GM19468 (cell line): ENCODE measurements around the gene DDX25.
"Not testable (repeated sequence)": the region's sequence is repeated elsewhere in the genome, so short reads cannot be mapped to it uniquely, and the experiment has no call there.

Experiments used
- ATAC-seq: cut with Tn5 transposase; IDR thresholded peaks from one replicate; pipeline ENCODE4 v1.9.1; 2021; ENCODE audit warnings: mild to moderate bottlenecking, moderate library complexity, moderate number of reproducible peaks; ENCODE audit not compliant: unreplicated experiment; ENCODE audit errors: extremely low read depth

Gene DDX25

DNA sequence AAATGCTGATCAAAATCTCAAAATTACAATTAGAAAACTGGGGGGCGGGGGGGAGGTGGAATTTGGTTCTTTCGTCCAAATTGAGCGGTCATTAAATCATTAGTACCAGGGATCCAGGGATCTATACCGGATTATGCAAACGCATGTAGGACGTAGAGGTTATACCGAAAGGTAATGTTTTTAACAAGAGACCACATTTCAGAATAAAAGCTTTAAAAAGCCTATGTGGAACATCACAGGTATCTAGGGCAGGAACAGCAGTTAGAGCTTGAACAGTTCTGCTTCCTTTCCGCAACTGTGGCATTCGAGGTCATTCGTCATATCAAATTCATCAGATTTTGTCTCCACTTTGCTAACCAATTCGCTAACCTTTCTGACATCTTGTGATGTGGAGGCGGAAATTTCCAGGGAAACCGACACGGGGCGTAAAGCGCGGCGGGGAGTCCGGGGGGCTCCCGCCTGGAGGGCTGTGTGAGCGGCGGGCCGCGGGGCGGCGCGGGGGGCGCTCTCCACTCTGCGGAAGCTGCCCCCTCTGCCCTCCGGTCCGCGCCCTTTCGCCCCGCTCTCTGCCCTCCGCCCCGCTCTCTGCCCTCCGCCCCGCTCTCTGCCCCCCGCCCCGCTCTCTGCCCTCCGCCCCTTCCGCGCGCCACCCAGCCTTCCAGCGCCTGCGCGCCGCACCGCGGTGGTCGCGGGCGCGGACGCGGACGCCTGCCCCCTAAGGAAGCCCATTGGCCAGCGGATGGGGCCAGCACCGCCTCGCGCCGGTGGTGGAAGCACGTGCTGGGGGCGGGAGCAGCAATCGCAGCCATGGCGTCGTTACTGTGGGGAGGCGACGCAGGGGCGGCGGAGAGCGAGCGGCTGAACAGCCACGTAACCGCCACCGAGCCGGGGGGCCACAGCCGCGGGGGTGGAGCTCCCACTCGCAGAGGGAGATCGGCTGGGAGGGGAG, at the start of gene DDX25:
DDX25 (plus strand) TSS at position 798 of the 949 bp plus-strand sequence; CDS start at position 808, 10 bp downstream.
- ATAC-seq, result no peak

DNA sequence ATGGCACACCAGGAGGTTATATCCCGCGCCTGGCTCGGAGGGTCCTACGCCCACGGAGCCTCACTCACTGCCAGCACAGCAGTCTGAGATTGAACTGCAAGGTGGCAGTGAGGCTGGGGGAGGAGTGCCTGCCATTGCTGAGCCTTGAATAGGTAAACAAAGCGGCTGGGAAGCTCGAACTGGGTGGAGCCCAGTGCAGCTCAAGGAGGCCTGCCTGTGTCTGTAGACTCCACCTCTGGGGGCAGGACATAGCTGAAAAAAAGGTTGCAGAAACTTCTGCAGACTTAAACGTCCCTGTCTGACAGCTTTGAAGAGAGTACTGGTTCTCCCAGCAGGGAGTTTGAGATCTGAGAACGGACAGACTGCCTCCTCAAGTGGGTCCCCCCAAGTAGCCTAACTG, 46.6 kb upstream of the DDX25 start:
- not testable (repeated sequence) for ATAC-seq

DNA sequence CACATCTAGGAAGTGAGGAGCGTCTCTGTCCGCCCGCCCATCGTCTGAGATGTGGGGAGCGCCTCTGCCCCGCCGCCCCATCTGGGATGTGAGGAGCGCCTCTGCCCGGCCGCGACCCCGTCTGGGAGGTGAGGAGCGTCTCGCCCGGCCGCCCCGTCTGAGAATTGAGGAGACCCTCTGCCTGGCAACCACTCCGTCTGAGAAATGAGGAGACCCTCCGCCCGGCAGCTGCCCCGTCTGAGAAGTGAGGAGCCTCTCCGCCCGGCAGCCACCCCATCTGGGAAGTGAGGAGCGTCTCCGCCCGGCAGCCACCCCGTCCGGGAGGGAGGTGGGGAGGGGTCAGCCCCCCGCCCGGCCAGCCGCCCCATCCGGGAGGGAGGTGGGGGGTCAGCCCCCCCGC, 41.5 kb upstream of the DDX25 start:
- not testable (repeated sequence) for ATAC-seq

DNA sequence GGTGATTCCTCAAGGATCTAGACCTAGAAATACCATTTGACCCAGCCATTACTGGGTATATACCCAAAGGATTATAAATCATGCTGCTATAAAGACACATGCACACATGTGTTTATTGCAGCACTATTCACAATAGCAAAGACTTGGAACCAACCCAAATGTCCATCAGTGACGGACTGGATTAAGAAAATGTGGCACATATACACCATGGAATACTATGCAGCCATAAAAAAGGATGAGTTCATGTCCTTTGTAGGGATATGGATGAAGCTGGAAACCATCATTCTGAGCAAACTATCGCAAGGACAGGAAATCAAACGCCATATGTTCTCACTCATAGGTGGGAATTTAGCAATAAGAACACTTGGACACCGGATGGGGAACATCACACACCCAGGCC, 39.0 kb upstream of the DDX25 start:
- not testable (repeated sequence) for ATAC-seq

DNA sequence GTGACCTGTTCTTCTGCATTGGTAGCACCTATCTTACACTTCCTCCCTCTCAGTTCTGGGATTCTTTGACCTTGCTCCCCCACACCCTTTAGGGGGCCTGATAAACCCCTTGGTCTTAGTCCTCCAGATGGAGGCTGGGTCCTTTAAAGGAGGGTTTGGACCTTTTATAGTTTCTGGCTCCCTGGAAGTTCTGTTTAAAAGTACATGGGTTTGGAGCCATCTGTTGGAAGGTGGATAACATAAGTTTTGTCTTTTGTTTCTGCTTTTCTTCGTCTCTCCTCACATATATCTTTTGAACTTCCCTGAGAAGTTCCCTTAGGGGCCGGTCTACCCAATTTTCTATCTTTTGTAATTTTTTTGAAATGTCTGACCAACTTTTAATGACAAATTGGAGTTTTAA, 34.8 kb upstream of the DDX25 start:
- ATAC-seq, result no peak

DNA sequence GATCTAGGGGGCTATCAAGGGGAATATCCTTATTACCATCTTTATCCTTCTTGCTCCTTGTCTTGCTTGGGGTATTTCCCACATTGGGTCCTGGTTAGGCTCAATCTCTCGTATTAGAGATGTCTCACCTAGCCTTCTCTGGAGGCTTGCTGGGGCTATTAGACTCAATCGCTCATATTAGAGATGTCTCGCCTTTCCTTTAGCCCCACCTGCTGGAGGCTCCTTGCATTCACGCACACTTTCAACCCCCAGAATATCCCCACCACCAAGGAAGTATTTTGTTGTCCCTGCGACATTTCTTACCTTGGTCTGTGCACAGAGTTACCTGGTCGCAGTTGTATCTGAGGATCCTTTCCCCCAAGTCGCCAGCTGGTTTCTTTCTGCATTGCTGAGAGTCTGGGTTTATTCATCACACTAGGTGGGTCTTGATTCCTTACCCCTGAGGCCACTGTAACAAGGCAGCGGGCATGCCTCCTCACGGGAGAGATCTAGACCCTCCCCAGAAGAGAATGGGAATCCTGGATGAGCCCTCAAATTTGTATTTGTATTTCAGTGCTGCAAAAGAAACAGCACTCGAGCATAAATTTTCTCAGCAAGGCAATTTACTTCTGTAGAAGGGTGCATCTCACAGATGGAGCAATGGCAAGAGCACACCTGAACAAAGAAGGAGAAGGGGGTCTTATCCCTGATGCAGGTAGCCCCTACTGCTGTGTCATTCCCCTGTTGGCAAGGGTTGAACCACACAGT, 32.7 kb upstream of the DDX25 start:
- ATAC-seq, result no peak

DNA sequence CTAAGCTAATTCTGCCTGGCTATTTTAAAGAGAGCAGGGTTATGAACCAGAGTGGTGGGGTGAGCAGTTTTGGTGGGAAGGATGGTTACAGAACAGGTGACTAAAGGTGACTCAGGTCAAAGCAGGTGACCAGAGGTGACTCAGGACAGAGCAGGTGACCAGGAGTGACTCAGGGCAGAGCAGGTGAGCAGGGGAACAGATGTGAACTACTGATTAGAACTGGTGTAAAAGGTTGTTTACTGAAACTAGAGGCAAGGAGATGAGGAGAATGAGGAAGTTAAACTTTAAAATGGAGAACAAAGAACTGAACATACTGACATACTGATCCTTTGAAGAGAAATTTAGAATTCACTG, 32.2 kb upstream of the DDX25 start:
- no peak for ATAC-seq

DNA sequence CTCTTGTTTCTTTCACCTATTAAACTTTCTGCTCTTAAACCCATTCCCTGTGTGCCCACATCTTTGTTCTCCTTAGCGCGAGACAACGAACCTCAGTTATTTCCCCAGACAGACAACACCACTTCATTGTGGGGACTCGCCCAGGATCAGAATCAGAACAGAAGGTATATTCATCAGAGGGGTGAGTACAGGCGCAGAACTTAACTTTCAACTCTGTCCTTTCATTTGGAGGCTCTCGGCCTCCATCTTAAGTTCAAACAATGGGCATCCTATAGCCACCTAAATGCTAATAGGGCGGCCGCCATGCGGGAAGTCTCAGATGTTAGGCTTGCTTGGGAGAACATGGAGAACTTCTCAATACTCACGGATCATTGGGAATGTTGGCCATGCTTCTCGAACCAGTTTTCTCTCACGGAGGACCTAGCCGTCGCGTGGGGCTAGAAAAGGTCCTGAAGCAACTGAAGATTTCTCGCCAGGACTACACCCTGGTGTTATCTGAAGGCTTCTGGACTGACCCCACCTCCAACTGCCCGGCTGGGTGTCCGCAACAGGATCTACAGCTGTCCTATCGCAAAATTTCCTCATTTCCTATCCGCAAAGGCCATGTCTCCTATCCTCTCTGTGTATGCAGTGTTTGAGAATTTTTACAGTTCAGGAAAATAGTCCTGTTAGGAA, 30.3 kb upstream of the DDX25 start:
- ATAC-seq, result no peak

DNA sequence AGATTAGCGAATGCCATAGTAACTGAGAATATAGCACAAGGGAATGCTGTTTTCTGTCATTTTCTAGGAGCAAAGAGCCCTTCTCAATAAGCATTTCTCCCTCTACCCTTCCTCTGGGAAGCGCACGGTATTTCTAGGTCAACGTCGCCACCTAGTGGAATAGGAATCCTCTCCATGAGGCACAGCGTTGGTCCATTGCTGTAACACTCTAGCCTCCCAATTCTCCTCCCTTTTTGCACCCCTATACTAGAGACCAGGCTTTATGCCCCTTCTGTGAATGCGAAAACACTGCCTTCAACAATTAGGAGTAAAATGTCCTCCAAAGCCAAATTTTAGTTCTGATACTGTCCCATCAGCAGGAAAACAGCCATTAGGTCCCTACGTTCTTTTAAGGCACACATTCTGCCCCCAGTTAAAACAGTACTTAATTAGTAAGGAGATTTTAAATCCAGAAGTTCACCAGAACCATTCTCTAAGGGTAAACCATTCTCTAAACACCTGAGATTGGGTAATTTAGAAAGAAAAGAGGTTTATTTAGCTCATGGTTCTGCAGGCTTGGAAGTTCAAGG, 29.7 kb upstream of the DDX25 start:
- ATAC-seq, result no peak

DNA sequence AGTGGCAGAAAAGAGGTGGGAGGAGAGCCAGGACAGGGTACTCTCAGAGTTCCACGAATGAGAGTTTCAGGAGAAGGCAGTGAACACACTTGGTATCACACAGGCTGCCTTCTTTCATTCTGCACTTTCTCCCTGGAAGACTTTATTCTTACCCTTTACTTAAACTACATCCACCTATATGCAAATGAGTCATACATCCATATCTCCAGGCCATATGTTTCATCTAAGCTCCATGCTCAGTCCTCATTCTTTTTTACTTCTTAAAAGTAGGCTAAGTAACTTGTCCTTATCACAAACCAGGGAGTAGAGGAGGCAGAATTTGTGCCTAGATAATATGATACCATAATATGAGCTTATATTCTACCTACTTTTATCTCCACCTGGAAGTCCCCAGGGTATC, 23.0 kb upstream of the DDX25 start:
- ATAC-seq, result no peak

DNA sequence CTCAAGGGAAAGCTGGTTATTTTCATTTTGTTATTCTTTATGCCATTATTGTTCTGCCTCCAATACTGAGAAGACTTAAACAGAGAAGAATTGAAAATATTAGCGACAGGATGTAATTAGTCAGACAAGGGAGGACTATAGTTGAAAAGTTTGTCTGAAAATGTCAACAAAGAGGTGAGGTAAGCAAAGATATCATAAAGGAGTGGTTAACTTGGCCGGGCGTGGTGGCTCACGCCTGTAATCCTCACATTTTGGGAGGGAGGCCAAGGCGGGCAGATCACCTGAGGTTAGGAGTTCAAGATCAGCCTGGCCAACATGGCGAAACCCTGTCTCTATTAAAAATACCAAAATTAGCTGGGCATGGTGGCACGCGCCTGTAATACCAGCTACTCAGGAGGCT, 20.9 kb upstream of the DDX25 start:
- no peak for ATAC-seq

DNA sequence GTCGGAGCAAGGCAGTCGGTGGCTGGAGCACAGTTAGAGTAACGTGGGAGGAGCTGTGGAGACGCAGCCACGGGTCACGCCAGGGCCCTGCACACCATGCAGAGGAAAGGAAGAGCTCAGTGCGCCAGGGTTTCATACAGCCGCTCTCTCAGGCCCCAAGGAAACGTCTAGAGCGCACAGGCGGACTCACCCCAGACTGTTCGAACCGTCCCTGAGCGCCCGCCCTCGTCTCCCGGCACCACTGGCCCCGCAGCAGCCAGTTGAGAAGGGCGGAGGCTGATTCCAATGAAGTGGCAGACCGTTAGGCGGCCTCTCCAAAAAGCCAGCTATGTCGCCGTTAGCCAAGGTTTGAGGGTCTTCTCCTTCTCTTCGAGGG, 17.3 kb upstream of the DDX25 start:
- no peak for ATAC-seq

DNA sequence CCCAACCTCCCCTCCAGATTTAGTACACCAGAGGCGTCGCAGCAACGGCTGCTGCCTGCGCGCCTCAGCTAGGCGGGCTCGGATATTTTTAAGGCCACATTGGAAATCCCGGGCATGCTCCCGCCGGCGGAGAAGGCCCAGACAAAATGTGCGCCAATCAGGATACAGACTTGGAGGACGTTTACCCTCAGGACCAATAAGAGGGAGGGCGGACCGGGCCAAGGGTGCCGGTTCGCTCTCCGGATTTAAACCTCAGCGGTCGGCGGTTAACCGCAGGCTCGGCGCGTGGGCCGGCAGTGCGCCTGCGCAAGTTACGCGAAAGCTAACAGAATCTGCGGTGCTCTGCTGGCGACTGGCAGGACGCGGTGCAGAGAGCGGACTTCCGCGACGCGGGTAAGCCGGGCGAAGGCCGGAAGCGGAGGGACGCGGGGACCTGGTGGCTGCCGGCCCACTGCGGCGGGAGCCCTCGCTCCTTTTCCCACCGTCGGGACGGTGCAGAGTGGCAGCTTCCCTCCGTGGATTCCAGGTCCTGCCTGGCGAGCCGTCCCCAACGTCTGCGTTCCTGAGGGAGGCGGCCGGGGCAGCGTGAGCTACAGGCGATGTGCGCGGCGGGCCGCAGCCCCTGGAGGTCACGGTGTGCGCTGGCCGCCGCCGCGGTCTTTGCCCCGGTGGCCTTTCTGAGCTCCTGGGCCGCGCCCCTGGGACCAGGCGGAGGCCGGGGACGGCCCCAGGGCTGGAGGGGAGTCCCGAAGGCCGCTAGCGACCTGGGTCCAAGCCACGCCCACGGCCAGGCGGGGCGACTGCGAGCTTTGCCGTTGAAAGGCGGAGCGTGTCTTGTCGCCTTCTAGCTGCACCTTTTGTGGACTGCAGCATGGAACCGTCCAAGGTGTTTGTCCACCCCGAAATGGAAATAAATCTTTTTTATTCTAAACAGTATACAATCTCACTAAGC, 16.7 kb upstream of the DDX25 start, which contains the start of gene HYLS1:
HYLS1 (plus strand) TSS at position 296 of the 952 bp plus-strand sequence. CDS start 11,701 bp downstream, outside the sequence.
- ATAC-seq, result peak; percentile 86

DNA sequence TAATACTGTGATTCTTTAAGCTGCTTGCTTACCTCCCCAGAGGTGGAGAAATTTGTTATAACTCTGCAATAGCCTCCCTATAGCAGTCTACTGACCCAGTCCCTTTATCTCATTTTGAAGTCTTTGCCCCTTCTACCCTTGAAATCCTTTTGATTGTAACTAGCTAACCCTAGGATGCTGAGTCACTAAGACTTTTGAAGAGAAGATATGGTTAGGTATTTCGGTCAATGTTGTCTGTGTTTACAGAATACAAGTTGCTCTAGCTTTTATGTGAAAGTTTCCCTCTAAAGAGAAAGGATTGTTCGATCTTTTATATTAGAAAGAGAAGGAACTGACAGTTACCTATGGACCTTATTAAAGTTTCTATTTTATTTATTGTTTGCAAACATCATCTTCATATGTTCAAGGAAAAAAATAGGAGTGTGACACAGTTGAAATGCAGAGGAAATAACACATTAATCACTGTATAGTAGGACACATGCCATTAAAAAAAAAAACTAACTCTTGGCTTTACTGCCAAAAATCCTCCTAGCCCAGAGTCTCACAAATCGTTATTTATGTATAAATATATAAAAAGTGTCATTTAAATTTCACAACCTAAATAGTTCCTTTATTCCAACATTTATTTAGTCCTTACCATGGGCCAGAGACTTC, 13.7 kb upstream of the DDX25 start:
- no peak for ATAC-seq

DNA sequence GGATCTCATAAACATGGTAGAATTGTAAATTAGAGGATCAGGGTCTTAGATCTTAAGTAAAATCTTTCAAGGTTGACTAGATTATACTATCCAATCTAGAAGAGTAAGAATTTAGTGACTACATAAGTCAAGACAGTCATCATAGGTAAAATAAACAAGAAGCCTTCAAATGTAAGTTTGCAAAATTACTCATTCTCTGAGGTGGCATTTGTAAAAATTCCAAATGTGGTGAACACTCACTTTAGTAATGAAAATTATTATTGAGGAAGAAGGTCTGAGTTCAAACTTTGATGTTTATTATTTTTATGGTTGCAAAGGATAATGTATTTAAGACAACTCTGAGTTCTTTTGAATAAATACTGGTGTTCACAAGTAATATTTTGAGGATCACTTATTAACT, 12.2 kb upstream of the DDX25 start:
- ATAC-seq, result no peak

DNA sequence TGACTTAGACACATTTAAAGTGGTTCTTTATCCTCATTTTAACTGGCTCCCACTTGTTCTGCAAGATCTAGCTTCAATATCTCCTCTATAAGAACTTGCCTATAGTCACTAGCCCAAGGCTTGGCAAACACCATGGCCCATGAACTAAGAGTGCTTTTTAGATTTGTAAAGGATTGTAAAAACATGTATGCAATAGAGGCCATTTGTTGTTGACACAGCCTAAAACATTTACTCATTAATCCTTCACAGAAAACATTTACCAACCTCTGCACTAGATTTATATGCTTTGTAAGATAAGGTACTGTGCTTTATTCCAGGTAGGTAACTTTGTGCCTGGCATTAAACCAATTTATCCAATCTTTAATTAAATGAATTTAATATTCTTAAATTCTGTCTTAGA, 11.3 kb upstream of the DDX25 start:
- no peak for ATAC-seq

DNA sequence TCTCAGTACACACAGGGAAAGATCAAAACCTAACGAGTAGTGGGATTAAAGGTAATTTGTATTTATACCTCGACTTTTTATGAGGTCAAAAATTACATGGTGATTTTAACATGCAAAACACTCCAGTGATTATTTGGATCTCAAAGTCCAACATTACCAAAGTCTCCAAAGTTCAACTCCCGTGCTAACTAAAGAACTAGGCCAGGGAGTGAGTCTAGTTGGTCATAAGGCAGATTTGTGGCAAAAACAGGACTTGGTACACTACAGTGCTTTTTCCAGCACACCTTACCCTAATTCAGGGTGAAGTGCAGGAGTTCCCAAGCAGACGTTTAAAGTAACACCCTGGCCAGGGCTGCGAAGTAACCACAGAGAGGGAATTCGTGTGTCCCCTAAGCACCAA, 2.4 kb upstream of the DDX25 start:
- no peak for ATAC-seq

DNA sequence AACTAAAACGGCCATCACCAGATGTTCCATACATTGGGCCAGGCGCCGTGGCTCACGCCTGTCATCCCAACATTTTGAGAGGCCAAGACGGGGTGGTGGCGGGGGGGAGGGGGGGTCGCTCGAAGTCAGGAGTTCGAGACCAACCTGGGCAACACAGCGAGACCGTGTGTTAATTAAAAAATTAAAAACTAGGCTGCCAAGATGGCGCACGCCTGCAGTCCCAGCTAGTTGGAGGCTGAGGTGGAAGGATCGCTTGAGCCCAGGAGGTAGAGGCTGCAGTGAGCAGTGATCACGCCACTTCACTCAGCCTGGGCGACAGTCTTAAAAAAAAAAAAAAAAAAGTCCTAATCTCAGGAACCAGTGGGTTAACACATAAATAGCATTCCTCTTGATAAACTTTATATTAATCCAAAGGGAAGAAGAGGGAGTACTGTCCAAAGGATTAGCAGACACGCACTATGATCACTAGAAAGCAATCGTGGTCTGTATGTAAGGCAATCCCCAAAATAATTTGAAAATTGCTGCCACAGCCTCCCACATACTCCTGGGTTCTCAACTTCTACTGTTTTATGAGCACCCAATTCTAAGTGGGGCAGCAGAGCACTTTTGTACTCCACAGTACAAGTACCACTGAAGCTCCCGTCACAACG, 1.9 kb upstream of the DDX25 start:
- no peak for ATAC-seq
